ENCODE results near the gene HDAC6.
A peak's percentile ranks its signal among the peaks of the same experiment; 100 is the strongest.

GRCh38 chrX:48831909-48832291 lies 30.0 kb downstream of the HDAC6 start:
- TF ChIP-seq CTCF (IDR thresholded peaks at IDR 0.05; ENCODE audit: extremely low read depth in 1 of 2, insufficient read depth in 1 of 2, low read depth in 1 of 2, low read length in 2 of 2), result no peak
- no peak for TF ChIP-seq POLR2A (IDR thresholded peaks at IDR 0.05; ENCODE audit: low read depth, low read length)
- TF ChIP-seq POLR2AphosphoS5 (IDR thresholded peaks at IDR 0.05; ENCODE audit: insufficient read depth, low read depth, low read length), result no peak
- no peak for TF ChIP-seq JUN (IDR thresholded peaks at IDR 0.05; ENCODE audit: borderline replicate concordance, insufficient read depth, insufficient read length, low read depth)
- TF ChIP-seq GATA2 (IDR thresholded peaks at IDR 0.05; ENCODE audit: insufficient read depth, insufficient read length, low read depth, low read length), result no peak
- peak; percentile 64 for TF ChIP-seq EZH2 (IDR thresholded peaks at IDR 0.05; ENCODE audit: borderline replicate concordance, low read depth, low read length, severe bottlenecking)
- no peak for TF ChIP-seq MAX (IDR thresholded peaks at IDR 0.05; ENCODE audit: insufficient read depth, insufficient read length)
- TF ChIP-seq MYC (IDR thresholded peaks at IDR 0.05; ENCODE audit: low read depth, low read length), result no peak
